GM19463 (cell line): ENCODE measurements around the gene GDF15.
"Not testable (repeated sequence)": the region's sequence is repeated elsewhere in the genome, so short reads cannot be mapped to it uniquely, and the experiment has no call there.

Experiments used
- ATAC-seq: cut with Tn5 transposase; IDR thresholded peaks from one replicate; pipeline ENCODE4 v1.9.1; 2021; ENCODE audit warnings: mild to moderate bottlenecking, moderate library complexity; ENCODE audit not compliant: unreplicated experiment

The GDF15 gene

DNA sequence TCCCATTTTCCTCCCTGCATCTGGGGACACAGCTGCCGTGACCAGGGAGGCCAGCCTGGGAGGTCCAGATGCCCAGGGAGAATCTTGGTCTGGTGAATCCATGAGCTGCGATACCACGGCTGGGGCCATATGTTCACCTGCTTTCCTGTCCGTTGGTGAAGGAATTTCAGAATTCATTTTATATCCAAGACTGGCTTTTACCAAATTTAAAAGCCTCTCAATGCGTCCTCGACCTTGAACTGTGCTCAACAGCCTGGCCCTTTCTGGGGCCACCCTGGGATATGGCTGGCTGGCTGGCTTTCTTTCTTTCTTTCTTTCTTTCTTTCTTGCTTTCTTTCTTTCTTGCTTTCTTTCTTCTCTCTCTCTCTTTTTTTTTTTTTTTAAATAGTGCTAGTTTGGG, 22.2 kb upstream of the GDF15 start:
- no peak for ATAC-seq

DNA sequence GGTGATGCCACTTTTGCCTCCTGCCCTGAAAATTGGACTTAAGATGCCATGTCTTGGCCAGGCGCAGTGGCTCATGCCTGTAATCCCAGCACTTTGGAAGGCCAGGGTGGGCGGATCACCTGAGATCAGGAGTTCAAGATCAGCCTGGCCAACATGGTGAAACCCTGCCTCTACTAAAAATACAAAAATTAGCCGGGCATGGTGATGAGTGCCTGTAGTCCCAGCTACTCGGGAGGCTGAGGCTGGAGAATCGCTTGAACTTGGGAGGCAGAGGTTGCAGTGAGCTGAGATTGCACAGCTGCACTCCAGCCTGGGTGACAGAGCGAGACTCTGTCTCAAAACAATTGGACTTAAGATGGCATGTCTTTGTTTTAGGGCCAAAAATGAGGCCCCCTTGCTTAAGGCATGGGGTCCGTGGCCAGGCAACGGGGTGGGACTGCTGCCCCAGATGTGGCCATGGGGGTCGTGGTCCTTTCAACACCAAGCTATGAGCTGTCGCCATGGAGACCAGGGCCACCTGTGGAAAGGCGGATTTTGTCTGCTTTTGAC, 21.6 kb upstream of the GDF15 start:
- not testable (repeated sequence) for ATAC-seq

DNA sequence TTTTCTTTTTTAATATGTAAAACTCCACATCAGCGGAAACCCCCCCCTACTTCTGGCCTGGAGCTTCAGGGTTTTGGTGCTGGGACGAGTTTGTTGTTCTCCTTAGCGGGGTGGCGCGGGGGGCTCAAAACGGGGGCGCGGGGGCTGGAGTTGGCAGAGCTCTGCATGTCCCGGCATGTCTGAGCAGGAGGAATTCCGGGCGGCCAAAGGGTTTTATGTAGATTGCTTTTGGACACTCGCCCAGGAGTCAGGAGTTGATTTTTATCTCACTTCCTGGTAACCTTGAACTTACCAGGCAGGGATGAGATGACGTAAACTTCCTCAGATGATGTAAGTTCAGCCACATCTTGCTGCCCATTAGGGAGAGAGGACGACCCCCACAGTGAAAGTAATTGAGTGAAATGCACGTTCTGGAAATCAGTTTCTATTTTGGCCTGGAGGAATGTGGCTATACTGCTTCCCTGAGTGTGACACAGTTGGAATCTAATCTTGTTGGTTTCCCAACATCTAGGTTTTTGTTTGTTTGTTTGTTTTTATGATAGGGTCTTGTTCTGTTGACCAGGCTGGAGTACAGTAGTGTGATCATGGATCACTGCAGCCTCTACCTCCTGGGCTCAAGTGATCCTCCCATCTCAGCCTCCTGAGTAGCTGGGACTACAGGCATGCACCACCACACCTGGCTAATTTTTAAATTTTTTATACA, 21.0 kb upstream of the GDF15 start:
- no peak for ATAC-seq

GRCh38 chr19:18366021-18366435, 19.9 kb upstream of the GDF15 start:
- ATAC-seq, result no peak

GRCh38 chr19:18368504-18369222, 17.3 kb upstream of the GDF15 start:
- ATAC-seq, result no peak

- no peak for ATAC-seq
Observed at GRCh38 chr19:18373407-18373891, 12.5 kb upstream of the GDF15 start.

GRCh38 chr19:18373892-18374629, 11.9 kb upstream of the GDF15 start:
- peak; percentile 84 for ATAC-seq

- ATAC-seq, result no peak
Observed at GRCh38 chr19:18377026-18377425, 8.9 kb upstream of the GDF15 start.

DNA sequence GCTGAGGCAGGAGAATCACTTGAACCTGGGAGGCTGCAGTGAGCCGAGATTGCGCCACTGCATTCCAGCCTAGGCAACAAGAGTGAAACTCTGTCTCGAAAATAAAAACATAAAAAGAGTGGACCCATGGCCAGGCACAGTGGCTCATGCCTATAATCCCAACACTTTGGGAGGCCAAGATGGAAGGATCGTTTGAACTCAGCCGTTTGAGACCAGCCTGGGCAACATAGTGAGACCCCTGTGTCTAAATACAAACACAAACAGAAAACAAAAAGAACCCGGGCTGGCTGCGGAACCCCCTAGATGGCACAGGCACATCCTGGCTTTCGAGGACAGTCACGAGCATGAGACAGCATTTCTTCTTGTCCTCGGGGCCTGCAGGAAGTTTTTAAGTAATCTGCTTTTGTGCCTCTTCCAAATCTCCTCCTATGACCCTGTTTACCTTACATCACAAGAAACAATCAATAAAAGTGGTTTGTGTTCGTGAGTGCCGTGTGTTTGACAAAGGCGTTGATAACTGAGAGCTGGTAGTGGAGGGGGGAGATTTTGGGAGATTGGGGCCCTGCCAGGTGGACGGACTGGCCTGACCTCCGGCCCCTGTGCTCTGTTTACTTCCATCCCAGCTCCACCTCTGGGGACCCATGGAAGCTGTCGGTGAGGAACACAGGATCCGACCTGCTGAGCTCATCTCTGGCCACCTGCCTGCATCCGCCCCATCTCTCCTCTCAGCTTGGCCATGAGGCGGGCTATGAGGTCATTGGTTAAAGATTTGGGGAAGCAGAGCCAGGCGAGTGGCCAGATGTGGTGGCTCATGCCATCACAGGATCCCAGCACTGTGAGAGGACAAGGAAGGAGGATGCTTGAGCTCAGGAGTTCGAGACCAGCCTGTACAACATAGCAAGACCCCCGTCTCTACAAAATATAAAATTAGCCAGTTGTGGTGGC, 5.9 kb upstream of the GDF15 start:
- no peak for ATAC-seq

- ATAC-seq, result no peak
Observed at GRCh38 chr19:18380843-18381242, 5.1 kb upstream of the GDF15 start.

GRCh38 chr19:18383622-18384021, 2.3 kb upstream of the GDF15 start:
- not testable (repeated sequence) for ATAC-seq

- no peak for ATAC-seq
Observed at GRCh38 chr19:18384775-18385174, 1.2 kb upstream of the GDF15 start.

DNA sequence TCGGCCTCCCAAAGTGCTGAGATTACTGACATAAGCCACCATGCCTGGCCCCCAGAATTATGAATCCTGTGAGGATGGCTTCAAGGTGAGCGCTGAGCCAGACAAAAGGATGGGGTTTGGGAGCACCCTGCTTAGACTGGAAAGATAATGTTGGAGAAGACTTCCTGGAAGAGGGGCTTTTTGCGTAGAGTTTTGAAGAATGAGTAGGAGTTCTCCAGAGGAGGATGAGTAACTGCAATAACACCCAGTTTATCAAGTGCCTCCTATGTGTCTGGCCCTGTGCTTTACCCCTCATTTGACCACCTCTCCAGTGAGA, 641 bp upstream of the GDF15 start:
- ATAC-seq, result no peak

GRCh38 chr19:18386543-18387271, 749 bp downstream of the GDF15 start:
- ATAC-seq, result no peak

- peak; percentile 69 for ATAC-seq
Observed at GRCh38 chr19:18388100-18388959, 2.4 kb downstream of the GDF15 start.

DNA sequence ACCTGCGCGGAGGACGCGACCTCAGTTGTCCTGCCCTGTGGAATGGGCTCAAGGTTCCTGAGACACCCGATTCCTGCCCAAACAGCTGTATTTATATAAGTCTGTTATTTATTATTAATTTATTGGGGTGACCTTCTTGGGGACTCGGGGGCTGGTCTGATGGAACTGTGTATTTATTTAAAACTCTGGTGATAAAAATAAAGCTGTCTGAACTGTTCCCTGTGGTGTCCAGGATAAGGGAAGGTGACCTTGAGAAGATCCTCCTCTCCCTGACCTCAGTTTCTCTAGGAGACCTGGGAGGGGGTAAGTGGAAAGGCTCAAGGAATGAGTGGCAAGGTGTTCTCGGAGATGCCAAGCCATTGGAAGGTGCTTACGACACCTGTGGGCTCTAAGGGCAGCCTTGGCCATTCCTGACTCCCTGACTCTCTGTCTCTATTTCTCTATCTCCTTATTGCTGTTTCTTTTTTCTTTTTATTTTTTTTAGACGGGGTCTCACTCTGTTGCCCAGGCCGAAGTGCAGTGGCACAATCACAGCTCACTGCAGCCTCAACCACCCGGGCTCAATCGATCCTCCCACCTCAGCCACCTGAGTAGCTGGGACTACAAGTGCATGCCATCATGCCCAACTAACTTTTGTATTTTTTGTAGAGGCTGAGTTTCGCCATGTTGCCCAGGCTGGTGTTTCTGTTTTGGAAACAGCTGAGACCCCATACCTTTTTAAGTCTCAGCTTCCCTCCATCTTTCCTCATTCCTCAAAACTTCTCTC, 3.2 kb downstream of the GDF15 start:
- no peak for ATAC-seq

GRCh38 chr19:18389726-18390064, 3.7 kb downstream of the GDF15 start:
- no peak for ATAC-seq
